Gastroesophageal sphincter (tissue), 3 donors: ENCODE results near the gene INPP5A.

ENCODE experiments used
- EP300 ChIP-seq: sonication (generic); formaldehyde crosslinking; IDR thresholded peaks from one replicate; pipeline ENCODE4 v1.6.1; 2017; ENCODE audit warnings: antibody characterized with exemption, mild to moderate bottlenecking
- POLR2A ChIP-seq, 2 donors: fragments of 450-650 bp; IDR thresholded peaks; one replicate each; pipeline ENCODE4 v1.6.1; 2017; ENCODE audit warnings: antibody characterized with exemption in 2 of 2, mild to moderate bottlenecking in 2 of 2, moderate library complexity in 1 of 2
- POLR2AphosphoS5 ChIP-seq: sonication (generic); formaldehyde crosslinking; IDR thresholded peaks from one replicate; pipeline ENCODE4 v1.6.1; 2017; ENCODE audit warnings: antibody characterized with exemption
- TF ChIP-seq, protein P1 (sequence below), 4 experiments: fragments of 200-600 bp in 2 of 4; fragments of 450-650 bp in 2 of 4; sonication (generic) in 1 of 4; IDR thresholded peaks; one replicate each; pipeline ENCODE4 v1.5.1; 2017 to 2019; ENCODE audit warnings: antibody characterized with exemption in 4 of 4, mild to moderate bottlenecking in 2 of 4, moderate library complexity in 2 of 4

DNA sequence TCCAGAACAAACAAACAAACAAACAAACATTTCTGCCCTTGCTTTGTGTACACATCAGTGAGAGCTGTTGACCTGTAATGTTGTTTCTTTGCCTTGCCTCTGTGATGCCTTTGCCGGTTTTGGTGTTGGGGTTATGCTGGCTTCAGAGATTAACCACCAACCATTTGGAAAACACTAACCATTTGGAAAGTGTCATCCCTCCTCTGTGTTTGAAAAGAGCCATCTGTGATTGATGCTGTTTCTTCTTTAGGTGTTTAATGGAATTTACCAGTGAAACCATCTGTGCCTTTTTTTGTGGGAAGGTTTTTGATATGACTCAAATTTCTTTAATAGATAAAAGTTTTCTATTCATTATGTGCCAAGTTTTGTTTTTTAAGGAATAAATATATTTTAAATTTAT, 46.5 kb downstream of the INPP5A start:
- TF ChIP-seq, protein P1, sequence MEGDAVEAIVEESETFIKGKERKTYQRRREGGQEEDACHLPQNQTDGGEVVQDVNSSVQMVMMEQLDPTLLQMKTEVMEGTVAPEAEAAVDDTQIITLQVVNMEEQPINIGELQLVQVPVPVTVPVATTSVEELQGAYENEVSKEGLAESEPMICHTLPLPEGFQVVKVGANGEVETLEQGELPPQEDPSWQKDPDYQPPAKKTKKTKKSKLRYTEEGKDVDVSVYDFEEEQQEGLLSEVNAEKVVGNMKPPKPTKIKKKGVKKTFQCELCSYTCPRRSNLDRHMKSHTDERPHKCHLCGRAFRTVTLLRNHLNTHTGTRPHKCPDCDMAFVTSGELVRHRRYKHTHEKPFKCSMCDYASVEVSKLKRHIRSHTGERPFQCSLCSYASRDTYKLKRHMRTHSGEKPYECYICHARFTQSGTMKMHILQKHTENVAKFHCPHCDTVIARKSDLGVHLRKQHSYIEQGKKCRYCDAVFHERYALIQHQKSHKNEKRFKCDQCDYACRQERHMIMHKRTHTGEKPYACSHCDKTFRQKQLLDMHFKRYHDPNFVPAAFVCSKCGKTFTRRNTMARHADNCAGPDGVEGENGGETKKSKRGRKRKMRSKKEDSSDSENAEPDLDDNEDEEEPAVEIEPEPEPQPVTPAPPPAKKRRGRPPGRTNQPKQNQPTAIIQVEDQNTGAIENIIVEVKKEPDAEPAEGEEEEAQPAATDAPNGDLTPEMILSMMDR (IDR thresholded peaks at IDR 0.05) = no peak
- TF ChIP-seq POLR2A (IDR thresholded peaks at IDR 0.05) (no peak), POLR2AphosphoS5 (no peak), EP300 (no peak)
